C4-2B (cell line): ENCODE data around the gene NUSAP1.

Source experiments
- CTCF ChIP-seq: fragments of 450-650 bp; conservative IDR thresholded peaks from 2 replicates; pipeline ENCODE4 v1.5.1; 2017; ENCODE audit warnings: mild to moderate bottlenecking
- ZFX ChIP-seq: fragments of 450-650 bp; IDR thresholded peaks from 2 replicates; pipeline ENCODE4 v1.6.1; 2017

GRCh38 chr15:41354371-41354770, 21.7 kb downstream of the NUSAP1 start:
- no peak for TF ChIP-seq CTCF
- no peak for TF ChIP-seq ZFX
